GM12892 (cell line): ENCODE measurements around the gene MSMP.

Experiments
- POLR2A ChIP-seq: IDR thresholded peaks from 2 replicates; pipeline ENCODE4 v1.6.1; 2011; ENCODE audit warnings: low read depth, low read length, control low read depth
- POLR2AphosphoS5 ChIP-seq: IDR thresholded peaks from 2 replicates; pipeline ENCODE4 v1.6.1; 2011; ENCODE audit warnings: low read depth, low read length, control low read depth
- TAF1 ChIP-seq: IDR thresholded peaks from 2 replicates; pipeline ENCODE4 v1.6.1; 2011; ENCODE audit warnings: low read depth, mild to moderate bottlenecking, control low read depth, low read length, borderline replicate concordance

DNA sequence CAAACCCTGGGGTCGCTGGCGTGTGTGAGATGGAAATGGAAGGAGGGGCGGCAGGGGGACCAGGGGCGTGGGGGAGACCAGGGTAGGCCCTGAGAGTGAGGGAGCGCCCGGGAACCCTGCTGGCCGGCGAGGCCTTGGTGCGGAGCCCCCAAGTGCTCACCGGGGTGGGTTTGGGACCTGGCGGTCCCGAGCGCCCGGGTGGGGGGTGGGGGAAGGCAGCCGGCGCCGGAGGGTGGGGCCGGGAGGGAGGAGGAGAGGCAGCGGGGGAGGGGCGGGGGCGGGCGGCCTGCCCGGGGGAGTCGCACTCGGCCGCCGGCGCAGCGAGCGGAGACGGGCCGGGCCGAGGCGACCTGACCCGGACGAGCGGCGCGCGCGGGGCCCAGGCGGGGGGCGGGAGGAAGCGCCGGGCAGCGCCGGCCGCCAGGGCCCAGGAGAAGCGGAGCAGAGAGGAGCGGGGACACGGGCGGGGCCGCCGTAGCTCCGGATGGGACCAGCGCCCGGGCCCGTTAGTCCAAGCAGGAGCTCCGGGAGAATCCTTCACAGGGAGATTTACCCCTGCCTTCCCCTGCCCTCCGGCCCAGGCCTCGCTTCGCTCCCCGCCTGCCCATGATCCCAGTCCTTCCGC lies 37.3 kb upstream of the MSMP start, which contains the start of gene NPR2:
- no peak for TF ChIP-seq POLR2A
- TF ChIP-seq TAF1 = no peak
- TF ChIP-seq POLR2AphosphoS5 = no peak
